HFFc6 (cell line): ENCODE measurements around the gene MOV10L1. TPM values are rescaled to one million over a fixed set of nuclear protein-coding genes. Genes with fewer than 3 reads are reported as not detected.
"Not testable (repeated sequence)": the region's sequence is repeated elsewhere in the genome, so short reads cannot be mapped to it uniquely, and the experiment has no call there.

ENCODE experiments used
- DNase-seq: peaks from one replicate; pipeline ENCODE4 v3.0.0-alpha.2; 2018
- H3K27ac Mint-ChIP-seq: 2 replicates; pipeline ENCODE4 v1.8.0; 2020; ENCODE audit warnings: mild to moderate bottlenecking, mixed read lengths
- H3K27me3 Mint-ChIP-seq: 2 replicates; pipeline ENCODE4 v1.8.0; 2021; ENCODE audit warnings: mild to moderate bottlenecking, moderate library complexity, mixed read lengths; ENCODE audit not compliant: insufficient read depth
- H3K36me3 Mint-ChIP-seq: 2 replicates; pipeline ENCODE4 v1.8.0; 2021; ENCODE audit warnings: low read depth, mixed read lengths
- H3K4me1 Mint-ChIP-seq: 2 replicates; pipeline ENCODE4 v1.8.0; 2020; ENCODE audit warnings: low read depth, mixed read lengths
- H3K4me3 Mint-ChIP-seq: 2 replicates; pipeline ENCODE4 v1.8.0; 2020; ENCODE audit warnings: mild to moderate bottlenecking, moderate library complexity, mixed read lengths
- H3K9me3 Mint-ChIP-seq: 2 replicates; pipeline ENCODE4 v1.8.0; 2020; ENCODE audit warnings: mild to moderate bottlenecking, mixed read lengths
- total RNA-seq, 6 experiments: library from RNA; stranded (reverse); fragmentation: NEBNext Ultra II Directional; extraction: Animal tissue kit (Norgen Biotek cat#: 25700); gene quantifications; 2 replicates in 1 of 6; 3 replicates in 5 of 6; pipeline ENCODE4 v1.2.3, GENCODE V29; 2021
- TF ChIP-seq, protein P1 (sequence below): fragments of 200-600 bp; sonication (generic); IDR thresholded peaks from 2 replicates; pipeline ENCODE4 v1.5.0; 2021; ENCODE audit warnings: antibody characterized with exemption, mild to moderate bottlenecking

Gene MOV10L1
- total RNA-seq, 6 experiments from 2014 or later = 0.09 to 1.3 (median 0.26) TPM

DNA sequence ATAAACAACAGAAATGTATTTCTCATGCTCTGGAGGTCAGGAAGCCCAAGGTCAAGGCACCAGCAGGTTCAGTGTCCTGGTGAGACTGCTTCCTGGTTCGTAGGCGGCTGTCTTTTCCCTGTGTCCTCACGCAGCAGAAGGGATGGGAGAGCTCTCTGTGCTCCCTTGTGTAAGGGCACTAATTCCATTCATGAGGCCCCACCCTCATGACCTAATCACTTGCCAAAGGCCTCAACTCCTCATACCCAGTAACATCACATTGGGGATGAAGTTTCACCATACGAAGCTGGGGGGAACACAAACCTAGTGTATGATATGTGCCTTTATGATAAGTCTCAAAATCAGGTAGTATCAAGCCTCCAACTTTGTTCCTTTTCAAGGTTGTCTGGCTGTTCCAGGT is 42.1 kb downstream of the MOV10L1 start:
- H3K36me3 Mint-ChIP-seq = peaks cover 10% of the 10 kb centered on the region
- H3K4me1 Mint-ChIP-seq = peaks cover 11% of the 10 kb centered on the region
- H3K27me3 Mint-ChIP-seq = peaks cover 11% of the 10 kb centered on the region
- H3K9me3 Mint-ChIP-seq = no peaks in the 10 kb centered on the region
- no peak overlapping the region for H3K4me3 Mint-ChIP-seq
- no peak overlapping the region for H3K27ac Mint-ChIP-seq
- TF ChIP-seq, protein P1, sequence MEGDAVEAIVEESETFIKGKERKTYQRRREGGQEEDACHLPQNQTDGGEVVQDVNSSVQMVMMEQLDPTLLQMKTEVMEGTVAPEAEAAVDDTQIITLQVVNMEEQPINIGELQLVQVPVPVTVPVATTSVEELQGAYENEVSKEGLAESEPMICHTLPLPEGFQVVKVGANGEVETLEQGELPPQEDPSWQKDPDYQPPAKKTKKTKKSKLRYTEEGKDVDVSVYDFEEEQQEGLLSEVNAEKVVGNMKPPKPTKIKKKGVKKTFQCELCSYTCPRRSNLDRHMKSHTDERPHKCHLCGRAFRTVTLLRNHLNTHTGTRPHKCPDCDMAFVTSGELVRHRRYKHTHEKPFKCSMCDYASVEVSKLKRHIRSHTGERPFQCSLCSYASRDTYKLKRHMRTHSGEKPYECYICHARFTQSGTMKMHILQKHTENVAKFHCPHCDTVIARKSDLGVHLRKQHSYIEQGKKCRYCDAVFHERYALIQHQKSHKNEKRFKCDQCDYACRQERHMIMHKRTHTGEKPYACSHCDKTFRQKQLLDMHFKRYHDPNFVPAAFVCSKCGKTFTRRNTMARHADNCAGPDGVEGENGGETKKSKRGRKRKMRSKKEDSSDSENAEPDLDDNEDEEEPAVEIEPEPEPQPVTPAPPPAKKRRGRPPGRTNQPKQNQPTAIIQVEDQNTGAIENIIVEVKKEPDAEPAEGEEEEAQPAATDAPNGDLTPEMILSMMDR = no peak
- DNase-seq = no peak

DNA sequence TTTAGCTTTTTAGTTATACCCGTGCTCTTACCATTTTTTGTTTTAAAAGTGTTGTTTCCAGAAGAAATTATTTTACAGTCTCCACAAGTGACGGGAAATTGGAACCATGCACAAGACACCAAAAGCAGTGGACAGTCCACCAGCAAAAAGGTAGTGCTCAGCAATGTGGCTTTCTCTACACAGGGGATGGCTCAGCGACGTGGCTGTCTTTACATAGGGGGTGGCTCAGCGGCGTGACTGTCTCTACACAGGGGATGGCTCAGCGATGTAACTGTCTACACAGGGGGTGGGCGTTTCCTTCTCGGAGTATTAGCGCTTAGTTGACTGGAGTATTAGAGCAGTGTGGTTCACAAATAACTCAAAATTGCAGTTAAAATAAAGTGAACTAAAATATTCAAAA is 44.7 kb downstream of the MOV10L1 start:
- Mint-ChIP-seq H3K27me3 (peaks cover 9% of the 10 kb centered on the region), H3K4me3 (no peak overlapping the region), H3K9me3 (no peaks in the 10 kb centered on the region), H3K36me3 (peaks cover 10% of the 10 kb centered on the region), H3K27ac (no peak overlapping the region), H3K4me1 (peaks cover 4% of the 10 kb centered on the region)
- TF ChIP-seq, protein P1 = no peak
- DNase-seq = no peak

DNA sequence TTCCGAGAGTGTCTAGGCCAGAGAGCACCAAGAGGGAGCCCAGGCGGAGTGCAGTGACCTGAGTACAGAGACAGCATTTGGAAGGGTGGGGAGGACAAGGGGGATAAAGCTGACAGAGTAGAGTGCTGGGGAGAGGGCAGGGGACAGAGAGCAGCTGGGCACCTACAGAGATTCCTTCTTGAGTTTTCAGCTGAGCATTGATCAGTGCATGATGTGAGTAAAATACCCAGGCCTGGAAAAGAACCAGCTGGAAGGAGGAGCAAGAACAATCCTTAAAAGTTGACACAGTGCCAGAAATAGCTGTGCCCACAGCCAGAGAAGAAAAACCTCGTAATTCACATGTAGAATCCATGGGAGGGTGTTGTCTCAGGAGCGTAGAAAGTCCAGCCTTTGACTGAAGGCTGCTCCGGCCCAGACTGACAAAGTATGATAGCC is 46.8 kb downstream of the MOV10L1 start:
- H3K27me3 Mint-ChIP-seq = peaks cover 7% of the 10 kb centered on the region
- H3K9me3 Mint-ChIP-seq = no peaks in the 10 kb centered on the region
- TF ChIP-seq, protein P1 = no peak
- no peaks in the 10 kb centered on the region for H3K4me1 Mint-ChIP-seq
- H3K4me3 Mint-ChIP-seq = no peak overlapping the region
- no peak overlapping the region for H3K27ac Mint-ChIP-seq
- H3K36me3 Mint-ChIP-seq = peaks cover 2% of the 10 kb centered on the region
- no peak for DNase-seq

DNA sequence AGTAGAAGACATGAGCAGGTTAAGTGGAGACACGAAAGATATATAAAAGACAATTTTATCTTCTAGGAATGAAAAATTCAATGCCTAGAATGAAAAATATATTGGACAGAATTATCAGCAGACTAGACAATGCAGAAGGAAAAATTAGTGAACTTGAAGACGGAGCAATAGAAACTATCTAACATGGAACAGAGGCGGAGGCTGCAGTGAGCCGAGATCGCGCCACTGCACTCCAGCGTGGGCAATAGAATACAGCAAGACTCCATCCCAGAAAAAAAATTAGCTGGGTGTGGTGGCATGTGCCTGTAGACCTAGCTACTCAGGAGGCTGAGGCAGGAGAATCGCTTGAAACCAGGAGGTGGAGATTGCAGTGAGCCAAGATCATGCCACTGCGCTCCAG is 47.5 kb downstream of the MOV10L1 start:
- not testable (repeated sequence) for H3K27me3 Mint-ChIP-seq, H3K27ac Mint-ChIP-seq, H3K4me3 Mint-ChIP-seq, H3K36me3 Mint-ChIP-seq, H3K9me3 Mint-ChIP-seq, DNase-seq, H3K4me1 Mint-ChIP-seq

DNA sequence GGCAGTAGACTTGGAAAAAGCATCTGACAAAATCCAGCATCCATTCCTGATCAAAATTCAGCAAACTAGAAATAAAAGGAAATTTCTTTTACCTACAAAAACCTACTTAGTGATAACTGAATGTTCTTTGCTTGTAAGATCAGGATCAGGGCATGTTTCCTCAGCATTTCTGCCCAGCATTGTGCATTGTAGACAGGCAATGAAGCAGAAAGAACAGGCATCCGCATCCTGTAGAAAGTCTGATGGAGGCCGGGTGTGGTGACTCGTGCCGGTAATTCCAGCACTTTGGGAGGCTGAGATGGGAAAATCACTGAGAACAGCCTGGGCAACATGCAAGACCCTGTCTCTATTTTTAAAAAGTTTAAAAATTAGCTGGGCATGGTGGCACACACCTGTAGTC is 48.2 kb downstream of the MOV10L1 start:
- Mint-ChIP-seq H3K27ac (no peak overlapping the region), H3K9me3 (no peaks in the 10 kb centered on the region), H3K27me3 (peaks cover 14% of the 10 kb centered on the region), H3K4me1 (no peaks in the 10 kb centered on the region), H3K4me3 (no peak overlapping the region), H3K36me3 (no peaks in the 10 kb centered on the region)
- TF ChIP-seq, protein P1 = no peak
- DNase-seq = no peak

DNA sequence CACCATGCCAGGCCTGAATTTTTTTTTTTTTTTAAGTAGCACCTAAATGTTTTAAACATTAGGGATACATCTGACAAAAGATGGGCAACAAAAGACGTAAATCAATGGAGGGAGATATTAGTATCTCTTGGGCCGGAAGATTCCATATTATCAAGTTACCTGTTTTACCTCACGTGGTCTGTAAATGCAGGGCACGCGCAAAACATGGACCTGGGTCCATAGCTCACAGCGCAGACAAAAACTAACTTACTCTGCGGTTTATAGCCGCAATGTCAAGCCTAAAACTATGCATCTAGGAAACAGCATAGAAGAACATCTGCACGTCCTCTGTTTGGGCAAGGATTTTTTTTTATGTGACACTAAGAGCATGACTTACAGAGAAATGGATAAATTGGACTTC is 49.2 kb downstream of the MOV10L1 start:
- Mint-ChIP-seq H3K4me3 (no peak overlapping the region), H3K27ac (no peak overlapping the region), H3K36me3 (no peaks in the 10 kb centered on the region), H3K9me3 (no peaks in the 10 kb centered on the region), H3K27me3 (peaks cover 14% of the 10 kb centered on the region), H3K4me1 (no peaks in the 10 kb centered on the region)
- TF ChIP-seq, protein P1 = no peak
- DNase-seq = no peak
